Mammary epithelial cell (primary cell): ENCODE results near the gene TIMM13.

Experiments used
- CTCF ChIP-seq, 2 donors: IDR thresholded peaks in 1 of 2; conservative IDR thresholded peaks in 1 of 2; 2 replicates each; pipeline ENCODE4 v1.5.1; 2011 to 2012; ENCODE audit warnings: inconsistent platforms in 2 of 2, low read length in 2 of 2, mild to moderate bottlenecking in 2 of 2, control low read depth in 1 of 2, low read depth in 1 of 2; ENCODE audit not compliant: insufficient read depth in 1 of 2; ENCODE audit errors: extremely low read depth in 1 of 2
- EZH2 ChIP-seq: IDR thresholded peaks from 2 replicates; pipeline ENCODE4 v1.6.1; 2012; ENCODE audit warnings: low read length, inconsistent platforms, borderline replicate concordance

- no peak for TF ChIP-seq CTCF (conservative IDR thresholded peaks at IDR 0.05 in 1 of 2, IDR thresholded peaks at IDR 0.05 in 1 of 2; ENCODE audit: extremely low read depth in 1 of 2, insufficient read depth in 1 of 2, low read depth in 1 of 2, low read length in 2 of 2)
- TF ChIP-seq EZH2: no peak
Measured at GRCh38 chr19:2423915-2424685, 3.3 kb downstream of the TIMM13 start.
